Measurements from ENCODE around the gene SGF29.

DNA sequence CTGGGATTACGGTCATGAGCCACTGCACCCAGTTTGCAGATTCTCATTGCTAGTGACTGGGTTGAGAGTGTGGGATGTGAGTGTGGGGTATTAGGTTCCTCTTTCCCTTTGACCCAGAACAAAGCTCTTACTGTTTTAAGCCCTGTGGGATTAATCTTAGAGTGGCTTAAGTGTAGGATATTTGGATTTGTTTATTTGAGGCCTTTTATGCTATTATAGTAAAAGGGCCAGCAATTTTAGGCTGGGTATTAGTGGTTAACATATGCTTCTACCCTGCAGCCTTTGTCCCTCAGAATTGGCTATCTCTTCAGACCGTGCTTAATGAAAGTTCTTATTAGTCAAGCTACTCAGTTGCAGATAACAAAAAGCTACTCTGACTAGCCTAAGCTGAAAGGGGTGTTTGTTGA is 3.2 kb downstream of the SGF29 start:
- no peak for TF ChIP-seq EZH2 (IDR thresholded peaks at IDR 0.05; ENCODE audit: borderline replicate concordance, low read depth, low read length, severe bottlenecking)
- TF ChIP-seq, protein P1, sequence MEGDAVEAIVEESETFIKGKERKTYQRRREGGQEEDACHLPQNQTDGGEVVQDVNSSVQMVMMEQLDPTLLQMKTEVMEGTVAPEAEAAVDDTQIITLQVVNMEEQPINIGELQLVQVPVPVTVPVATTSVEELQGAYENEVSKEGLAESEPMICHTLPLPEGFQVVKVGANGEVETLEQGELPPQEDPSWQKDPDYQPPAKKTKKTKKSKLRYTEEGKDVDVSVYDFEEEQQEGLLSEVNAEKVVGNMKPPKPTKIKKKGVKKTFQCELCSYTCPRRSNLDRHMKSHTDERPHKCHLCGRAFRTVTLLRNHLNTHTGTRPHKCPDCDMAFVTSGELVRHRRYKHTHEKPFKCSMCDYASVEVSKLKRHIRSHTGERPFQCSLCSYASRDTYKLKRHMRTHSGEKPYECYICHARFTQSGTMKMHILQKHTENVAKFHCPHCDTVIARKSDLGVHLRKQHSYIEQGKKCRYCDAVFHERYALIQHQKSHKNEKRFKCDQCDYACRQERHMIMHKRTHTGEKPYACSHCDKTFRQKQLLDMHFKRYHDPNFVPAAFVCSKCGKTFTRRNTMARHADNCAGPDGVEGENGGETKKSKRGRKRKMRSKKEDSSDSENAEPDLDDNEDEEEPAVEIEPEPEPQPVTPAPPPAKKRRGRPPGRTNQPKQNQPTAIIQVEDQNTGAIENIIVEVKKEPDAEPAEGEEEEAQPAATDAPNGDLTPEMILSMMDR (IDR thresholded peaks at IDR 0.05; ENCODE audit: borderline replicate concordance, extremely low read depth, low read length, poor library complexity, severe bottlenecking), result no peak

All from DND-41 (cell line).